Thyroid gland (tissue), 4 donors: ENCODE measurements around the gene ZNHIT6.

Source experiments
- POLR2A ChIP-seq, 2 donors: fragments of 450-650 bp; IDR thresholded peaks; one replicate each; pipeline ENCODE4 v1.6.1; 2017; ENCODE audit warnings: antibody characterized with exemption in 2 of 2, mild to moderate bottlenecking in 2 of 2, moderate library complexity in 1 of 2
- TF ChIP-seq, protein P1 (sequence below), 6 experiments: fragments of 200-600 bp in 3 of 6; fragments of 450-650 bp in 3 of 6; sonication (generic) in 3 of 6; IDR thresholded peaks; one replicate each; pipeline ENCODE4 v1.5.1; 2016 to 2019; ENCODE audit warnings: antibody characterized with exemption in 6 of 6, mild to moderate bottlenecking in 2 of 6, inconsistent platforms in 1 of 6, moderate library complexity in 1 of 6

GRCh38 chr1:85626818-85627217 lies 81.4 kb downstream of the ZNHIT6 start:
- TF ChIP-seq, protein P1, sequence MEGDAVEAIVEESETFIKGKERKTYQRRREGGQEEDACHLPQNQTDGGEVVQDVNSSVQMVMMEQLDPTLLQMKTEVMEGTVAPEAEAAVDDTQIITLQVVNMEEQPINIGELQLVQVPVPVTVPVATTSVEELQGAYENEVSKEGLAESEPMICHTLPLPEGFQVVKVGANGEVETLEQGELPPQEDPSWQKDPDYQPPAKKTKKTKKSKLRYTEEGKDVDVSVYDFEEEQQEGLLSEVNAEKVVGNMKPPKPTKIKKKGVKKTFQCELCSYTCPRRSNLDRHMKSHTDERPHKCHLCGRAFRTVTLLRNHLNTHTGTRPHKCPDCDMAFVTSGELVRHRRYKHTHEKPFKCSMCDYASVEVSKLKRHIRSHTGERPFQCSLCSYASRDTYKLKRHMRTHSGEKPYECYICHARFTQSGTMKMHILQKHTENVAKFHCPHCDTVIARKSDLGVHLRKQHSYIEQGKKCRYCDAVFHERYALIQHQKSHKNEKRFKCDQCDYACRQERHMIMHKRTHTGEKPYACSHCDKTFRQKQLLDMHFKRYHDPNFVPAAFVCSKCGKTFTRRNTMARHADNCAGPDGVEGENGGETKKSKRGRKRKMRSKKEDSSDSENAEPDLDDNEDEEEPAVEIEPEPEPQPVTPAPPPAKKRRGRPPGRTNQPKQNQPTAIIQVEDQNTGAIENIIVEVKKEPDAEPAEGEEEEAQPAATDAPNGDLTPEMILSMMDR (IDR thresholded peaks at IDR 0.05), result no peak
- TF ChIP-seq POLR2A (IDR thresholded peaks at IDR 0.05), result no peak
